Activated CD8-positive, alpha-beta memory T cell treated with anti-CD3 and anti-CD28 coated beads for 24 hours (primary cell): ENCODE data around the gene PPP1R26.
A peak's percentile ranks its signal among the peaks of the same experiment; 100 is the strongest.
"Not testable (repeated sequence)": the region's sequence is repeated elsewhere in the genome, so short reads cannot be mapped to it uniquely, and the experiment has no call there.

Experiments used
- DNase-seq: peaks from one replicate; pipeline ENCODE4 v3.0.0-alpha.2; 2020

The PPP1R26 gene, protein sequence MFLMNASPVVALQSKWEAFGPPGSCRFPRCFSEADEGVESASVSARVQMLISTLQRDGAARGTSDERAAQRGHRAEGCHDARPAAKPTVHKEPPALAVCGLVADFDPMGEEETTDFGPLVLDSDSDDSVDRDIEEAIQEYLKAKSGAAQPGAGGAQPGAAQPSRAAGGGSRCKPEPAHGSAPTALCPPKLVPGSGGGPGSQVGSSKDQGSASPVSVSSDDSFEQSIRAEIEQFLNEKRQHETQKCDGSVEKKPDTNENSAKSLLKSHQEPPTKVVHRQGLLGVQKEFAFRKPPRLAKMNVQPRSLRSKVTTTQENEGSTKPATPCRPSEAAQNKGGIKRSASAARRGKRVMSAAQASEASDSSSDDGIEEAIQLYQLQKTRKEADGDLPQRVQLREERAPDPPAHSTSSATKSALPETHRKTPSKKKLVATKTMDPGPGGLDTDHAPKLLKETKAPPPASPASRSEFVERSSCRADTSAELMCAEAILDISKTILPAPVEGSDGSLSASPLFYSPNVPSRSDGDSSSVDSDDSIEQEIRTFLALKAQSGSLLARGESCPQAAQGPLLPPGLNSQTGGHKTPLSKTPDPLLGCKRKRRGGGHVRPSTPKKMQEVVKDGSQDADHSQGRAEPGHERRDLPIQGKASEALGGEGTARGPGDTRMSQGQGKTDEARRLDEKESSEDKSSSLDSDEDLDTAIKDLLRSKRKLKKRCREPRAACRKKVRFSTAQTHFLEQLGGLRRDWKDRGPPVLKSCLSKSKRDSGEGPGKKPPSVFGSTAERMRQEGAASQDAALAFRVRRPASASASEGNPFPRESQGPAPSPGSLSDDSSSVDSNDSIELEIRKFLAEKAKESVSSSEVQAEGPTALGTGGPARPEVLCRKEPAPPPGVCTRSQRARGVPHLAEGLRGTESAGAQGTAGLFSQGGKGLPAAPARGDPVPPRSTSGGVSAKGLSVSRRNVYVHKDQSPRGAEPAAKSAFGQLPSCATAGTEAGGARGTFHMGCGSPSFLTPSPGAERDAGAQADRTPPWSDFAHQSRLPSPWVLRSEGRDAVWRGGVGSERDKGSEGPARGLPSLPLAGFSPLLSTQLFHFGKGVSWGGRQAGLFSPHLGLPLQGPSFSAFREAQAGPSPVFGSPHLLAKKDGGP (N-terminal part only)

DNA sequence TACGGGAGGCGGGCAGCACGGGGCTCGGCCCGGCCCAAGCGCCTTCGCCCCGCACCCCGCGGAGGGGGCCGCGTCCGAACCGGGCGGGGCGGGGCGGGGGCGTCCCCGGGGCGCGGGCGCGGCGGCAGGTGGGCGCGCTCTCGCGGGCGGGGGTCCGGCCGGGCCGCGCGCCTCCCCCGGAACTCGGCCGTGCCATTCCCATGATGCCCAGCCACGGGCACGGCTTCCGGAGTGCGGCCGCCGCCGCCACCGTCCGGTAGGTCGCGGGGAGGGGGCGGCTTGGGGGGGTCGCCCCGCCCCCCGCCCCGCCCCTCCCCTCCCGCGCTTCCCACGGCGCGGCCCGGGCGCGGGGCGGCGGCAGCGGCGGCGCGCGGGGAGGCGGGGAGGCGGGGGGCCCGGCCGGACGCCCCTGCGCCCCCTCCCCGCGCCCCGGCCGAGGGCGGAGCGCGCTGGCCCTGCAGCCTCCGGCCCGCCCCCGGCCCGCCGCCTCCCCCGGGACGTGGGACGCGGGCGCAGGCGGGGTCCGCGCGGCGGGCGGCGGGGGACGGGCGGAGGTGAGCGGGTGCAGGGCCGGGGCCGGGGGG lies at the start of gene PPP1R26:
TSS of gene PPP1R26 (plus strand) at position 314 of the 584 bp plus-strand sequence. CDS start 4,729 bp downstream, outside the sequence.
- DNase-seq = no peak

DNA sequence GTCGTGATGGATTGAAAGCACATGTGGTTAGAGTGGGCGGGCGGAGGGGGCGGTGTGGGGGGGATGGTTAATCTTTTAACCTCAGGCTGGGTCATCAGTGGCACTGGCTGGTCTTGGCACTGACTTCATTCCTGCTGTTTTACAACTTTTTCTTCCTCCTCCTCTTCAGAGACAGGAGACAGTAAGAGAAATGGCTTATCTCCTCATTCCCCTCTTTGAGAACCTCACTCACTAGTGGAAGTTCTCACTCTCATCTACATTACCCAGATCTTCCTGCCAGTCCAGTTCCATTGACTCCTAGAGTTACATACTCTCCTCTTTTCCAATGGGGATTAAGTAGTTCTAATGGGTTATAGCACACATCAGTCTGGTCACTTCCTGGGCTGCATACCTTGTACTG lies 42.3 kb upstream of the PPP1R26 start:
- no peak for DNase-seq

DNA sequence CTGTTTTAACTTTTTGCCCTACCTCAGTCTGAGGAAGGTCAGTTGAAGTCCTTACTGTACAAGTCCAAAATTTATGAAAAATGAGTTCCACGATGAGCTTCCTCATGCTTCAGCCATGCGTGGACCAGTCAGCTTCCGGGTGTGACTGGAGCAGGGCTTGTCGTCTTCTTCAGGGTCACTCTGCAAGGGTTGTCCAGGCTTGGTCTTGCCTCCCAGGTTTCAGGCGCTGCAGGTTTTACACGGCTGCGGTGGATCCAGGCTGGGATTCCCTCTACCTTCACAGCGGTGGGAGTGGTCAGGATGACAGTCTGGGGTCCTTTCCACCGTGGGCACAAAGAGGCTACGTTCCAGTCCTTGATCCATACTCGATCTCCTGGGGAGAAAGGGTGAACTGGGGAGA lies 41.9 kb upstream of the PPP1R26 start:
- DNase-seq = not testable (repeated sequence)

DNA sequence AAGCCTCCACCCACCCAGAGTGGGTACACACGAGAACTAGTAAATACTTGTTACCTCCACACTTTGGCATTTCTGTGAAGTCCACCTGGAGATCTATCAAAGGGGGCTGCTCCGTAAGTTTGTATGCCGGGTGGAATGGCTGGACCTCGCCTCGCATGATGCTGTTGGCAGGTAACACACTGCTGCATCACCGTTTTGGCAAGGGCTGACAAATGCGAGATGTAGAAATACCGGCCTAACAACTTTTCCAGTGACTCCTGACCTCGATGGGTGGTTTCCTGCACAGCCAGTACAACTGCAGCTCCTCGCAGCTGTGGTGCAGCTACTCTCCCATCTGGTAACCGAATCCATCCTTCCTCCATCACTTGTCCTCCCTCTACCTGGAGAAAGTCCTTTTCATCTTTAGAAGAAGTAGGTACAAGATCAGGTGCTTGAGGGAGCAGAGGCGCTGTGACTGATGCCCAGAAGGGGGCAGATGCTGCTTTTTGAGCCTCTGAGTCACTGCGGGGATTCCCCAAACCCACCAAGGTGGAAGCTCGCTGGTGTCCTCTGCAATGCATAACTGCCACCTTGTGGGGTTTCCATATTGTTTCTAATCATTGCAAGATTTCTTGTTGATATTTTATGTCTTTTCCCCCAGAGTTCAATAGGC lies 40.9 kb upstream of the PPP1R26 start:
- peak; percentile 61 for DNase-seq

DNA sequence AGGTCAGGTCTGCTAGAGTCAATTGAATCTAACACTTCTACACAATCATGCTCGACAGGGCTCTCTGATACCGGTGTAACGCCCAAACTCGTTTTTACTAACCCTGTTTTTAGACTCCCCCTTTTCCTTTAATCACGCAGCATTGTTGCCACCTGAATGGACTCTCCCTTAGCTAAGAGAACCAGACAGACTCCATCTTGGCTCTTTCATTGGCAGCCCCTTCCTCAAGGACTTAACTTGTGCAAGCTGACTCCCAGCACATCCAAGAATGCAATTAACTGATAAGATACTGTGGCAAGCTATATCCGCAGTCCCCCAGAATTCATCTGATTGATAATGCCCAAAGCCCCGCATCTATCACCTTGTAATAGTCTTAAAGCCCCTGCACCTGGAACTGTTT lies 40.1 kb upstream of the PPP1R26 start:
- DNase-seq = not testable (repeated sequence)

DNA sequence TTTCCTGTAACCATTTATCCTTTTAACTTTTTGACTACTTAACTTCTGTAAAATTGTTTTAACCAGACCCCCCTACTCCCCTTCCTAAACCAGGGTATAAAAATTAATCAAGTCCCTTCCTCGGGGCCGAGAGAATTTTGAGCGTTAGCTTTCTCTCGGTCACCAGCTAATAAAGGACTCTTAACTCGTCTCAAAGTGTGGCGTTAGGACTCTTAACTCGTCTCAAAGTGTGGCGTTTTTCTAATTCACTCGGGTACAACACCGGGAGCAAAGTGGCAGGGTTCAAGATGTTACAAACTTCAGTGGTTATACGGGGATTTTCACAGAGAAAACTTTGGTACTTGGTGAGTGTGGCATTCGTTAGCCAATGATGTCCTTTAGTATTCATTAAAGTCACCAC lies 39.7 kb upstream of the PPP1R26 start:
- DNase-seq = no peak

DNA sequence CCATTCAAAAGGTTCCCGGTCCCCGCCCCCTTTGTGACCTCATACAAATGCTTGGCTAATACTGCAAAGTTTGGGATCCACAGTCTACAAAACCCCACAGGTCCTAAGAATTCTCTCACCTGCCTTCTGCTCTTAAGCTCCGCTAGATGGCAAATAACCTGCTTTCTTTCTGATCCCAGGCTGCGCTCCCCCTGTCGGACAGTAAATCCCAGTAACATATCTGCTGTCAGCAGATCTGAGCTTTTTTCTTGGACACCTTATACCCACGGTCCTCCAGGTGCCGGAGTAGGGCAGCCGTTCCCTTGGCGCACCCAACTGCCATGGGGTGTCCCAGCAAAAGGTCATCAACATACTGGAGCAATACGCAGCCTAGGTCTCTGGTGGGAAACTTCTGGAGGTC lies 39.0 kb upstream of the PPP1R26 start:
- no peak for DNase-seq

DNA sequence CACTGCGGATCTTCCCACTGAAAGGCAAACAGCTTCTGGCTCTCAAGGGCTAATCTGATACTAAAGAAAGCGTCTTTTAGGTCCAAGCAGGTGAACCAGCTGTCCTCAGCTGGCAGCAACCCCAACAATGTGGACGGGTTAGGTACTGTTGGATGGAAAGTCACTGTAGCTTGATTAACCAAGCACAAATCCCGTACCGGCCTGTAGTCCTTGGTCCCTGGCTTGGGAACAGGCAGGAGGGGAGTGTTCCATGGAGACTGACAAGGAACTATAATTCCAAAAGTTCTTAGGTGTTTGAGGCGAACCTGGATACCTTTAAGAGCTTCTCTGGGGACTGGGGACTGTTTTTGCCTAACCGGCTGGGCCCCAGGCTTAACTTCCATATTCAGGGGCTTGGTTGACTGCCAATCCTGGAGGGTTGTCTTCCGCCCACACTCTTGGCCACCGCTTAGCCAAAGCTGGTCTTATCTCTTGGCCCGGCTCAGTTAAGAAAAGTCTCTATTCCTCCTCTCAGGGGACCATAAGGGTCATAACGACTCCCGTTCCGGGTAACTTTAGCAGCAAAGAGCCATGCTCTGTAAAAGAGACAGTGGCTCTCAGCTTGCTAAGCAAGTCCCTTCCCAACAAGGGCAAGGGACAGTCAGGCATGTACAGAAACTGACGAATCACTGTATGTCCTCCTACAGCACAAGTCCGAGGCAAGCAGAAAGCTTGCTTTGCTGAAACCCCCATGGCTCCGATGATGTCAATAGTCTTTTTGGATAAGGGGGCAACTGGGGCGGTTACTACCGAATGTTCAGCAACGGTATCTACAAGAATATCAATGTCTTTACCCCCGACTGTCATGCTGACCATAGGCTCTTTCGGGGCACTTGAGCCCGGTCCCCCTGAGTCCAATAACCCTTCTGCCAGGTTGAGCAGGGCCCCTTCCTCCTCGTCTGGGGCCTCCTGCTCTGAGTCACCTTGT lies 38.2 kb upstream of the PPP1R26 start:
- DNase-seq = not testable (repeated sequence)

DNA sequence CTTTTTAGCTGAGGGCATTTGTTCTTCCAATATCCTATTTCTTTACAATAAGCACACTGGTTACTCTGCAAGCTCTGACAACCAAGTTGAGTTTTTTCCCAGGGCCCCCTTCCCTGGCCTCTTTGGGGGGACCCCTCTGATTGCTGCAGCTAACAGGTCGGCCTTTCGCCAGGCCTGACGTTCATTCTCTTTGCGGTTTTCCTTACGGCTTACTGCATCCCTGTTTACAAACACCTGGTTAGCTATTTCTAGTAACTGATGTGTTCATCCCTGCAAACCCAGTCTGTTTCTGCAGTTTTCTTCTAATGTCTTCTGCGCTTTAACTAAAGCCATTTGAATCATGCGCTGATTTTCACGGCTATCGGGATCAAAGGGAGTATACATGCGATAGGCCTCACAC lies 37.5 kb upstream of the PPP1R26 start:
- no peak for DNase-seq

DNA sequence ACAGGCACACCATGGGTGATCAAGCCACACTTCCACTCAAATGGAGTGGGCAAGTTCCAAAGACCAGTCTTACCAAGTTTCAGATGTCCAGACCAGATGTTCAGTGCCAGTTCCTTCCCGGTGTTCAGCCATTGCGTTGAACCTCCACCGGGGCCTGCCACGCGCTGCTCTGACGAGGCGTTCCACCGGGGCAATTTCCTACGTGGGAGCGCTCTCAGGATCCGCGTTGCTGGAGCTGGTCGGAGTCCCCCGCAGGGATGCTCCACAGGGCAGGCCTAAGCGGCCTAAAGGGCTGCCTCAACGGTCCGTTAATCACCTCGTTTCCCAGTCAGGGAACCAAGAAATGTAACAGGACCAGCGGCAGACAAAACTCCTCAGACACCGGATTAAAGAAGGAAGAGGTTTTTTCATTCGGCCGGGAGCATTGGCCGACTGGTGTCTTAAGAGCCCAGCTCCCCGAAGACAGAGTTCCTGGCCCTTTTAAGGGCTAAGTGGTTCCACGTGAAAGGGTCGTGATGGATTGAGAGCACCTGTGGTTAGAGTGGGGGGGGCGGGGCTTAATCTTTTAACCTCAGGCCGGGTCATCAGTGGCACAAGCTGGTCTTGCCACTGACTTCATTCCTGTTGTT lies 35.7 kb upstream of the PPP1R26 start:
- DNase-seq = no peak

DNA sequence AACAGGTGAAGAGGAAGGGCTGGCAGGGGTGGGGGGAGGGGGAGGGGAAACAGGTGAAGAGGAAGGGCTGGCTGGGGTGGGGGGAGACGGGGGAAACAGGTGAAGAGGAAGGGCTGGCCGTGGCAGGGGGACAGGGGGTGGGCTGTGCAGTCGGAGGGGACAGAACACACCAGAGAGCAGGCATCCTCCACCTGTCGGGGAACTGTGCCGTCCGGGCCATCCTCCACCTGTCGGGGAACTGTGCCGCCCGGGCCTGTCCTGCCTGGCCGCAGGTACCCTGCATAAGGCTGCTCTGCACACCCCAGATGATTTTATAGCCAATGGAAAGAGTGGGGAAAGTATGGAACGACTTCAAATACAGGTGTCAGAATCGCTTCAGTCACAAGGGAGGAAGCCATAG lies 32.5 kb upstream of the PPP1R26 start:
- DNase-seq = no peak

DNA sequence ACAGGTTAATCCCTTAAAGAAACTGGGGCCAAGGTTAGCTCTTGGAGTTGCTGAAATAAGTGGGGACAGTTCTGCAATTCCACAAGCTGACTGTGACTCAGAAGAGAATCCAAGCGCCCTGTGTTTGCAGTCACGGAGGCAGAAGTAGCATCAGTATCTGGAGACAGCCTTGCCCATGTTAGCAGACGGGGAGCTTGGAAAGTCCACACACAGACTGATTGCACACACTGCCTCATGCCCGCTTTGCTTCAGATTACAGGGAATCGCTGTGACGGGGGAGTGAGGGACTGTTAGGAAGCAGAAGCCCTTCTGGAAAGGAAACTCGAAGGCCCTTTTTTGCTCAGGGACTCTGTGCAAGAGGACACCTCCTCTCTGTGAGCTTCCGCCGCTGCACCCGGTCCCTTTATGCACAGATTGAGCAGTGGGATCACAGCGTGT lies 30.9 kb upstream of the PPP1R26 start:
- DNase-seq = no peak

DNA sequence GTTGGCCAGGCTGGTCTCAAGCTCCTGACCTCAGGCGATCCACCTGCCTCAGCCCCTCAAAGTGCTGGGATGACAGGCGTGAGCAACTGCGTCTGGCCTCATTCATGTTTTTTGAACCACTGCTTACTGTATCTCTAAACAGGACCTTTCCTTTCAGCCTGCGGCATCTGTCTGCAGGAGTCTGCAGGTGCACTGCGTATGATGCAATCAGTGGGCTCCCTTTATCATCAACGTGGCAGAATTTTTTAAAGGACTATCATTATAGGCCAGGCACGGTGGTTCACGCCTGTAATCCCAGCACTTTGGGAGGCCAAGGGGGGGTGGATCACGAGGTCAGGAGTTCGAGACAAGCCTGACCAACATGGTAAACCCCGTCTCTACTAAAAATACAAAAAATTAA lies 30.1 kb upstream of the PPP1R26 start:
- DNase-seq = not testable (repeated sequence)

DNA sequence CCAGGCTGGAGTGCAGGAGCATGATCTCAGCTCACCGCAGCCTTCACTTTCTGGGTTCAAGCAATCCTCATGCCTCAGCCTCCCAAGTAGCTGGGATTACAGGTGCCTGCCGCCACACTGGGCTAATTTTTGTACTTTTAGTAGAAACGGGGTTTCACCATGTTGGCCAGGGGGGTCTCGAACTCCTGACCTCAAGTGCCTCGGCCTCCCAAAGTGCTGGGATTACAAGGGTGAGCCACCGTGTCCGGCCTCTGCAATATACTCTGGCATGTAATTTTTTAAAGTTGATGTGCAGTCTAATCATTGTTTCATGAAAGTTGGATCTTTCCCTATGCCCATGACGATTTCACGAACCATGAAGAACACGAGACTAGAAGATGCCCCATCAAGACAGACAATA lies 28.6 kb upstream of the PPP1R26 start:
- DNase-seq = no peak

DNA sequence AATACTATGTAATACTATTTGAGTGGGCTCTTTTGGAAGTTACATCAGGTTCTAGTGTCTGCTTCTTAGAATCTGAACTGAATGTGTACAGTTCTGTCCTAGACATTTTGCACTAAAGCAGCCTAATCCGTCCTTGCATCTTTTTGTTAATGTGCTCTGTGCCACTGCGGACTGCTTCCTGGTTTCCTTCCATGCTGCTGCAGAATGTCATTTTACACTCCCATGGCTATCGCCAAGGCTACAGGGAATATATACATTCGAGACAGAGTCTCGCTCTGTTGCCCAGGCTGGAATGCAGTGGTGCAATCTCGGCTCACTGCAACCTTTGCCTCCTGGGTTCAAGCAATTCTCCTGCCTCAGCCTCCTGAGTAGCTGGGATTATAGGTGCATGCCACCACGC lies 27.7 kb upstream of the PPP1R26 start:
- not testable (repeated sequence) for DNase-seq

DNA sequence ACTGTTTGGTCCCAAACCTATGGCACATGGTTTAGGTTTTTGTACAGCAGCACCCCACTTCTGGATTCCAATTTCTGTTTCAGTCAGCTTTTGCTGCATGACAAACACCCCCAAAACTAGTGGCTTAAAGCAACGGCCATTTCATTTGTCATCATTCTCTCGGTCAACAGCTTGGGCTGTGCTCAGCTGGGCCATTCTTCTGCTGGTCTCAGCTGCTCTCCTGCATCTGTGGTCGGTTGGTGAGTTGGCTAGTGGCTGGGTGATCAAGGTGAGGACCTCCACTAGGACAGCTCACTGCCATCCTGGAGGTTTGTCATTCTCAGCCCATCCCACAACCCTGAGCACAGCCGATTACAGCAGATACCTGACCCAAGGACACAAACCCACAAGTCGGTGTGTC lies 24.8 kb upstream of the PPP1R26 start:
- no peak for DNase-seq

DNA sequence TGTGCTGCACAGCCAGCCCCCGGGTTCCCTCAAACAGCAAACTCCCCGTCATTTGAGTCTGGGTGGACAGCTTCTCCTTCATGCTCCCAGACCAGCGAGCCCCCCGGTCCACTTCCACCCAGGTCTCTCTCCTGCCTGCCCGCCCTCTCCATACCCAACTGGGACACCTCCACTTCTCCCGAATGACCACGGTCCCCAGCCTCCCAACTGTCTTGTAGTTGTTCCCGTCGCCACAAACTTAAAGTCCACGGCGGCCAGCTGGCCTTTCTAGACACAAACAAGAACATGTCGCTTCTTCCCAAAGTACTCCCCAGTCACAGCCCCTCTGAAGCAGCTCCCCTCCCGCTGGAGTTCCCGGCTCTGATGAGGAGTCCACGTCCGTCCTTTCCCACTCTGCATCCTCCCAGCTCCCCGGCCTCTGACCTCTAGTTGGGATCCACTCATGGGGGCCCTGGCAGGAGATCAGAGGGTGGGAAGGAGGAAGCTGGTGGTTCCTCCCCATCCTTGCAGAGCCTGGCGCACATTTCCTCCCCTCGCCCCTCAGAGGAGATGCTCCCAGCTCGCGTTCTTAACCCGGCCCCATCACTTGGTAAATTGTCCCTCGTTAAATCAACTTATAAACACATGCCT lies 24.1 kb upstream of the PPP1R26 start:
- no peak for DNase-seq

DNA sequence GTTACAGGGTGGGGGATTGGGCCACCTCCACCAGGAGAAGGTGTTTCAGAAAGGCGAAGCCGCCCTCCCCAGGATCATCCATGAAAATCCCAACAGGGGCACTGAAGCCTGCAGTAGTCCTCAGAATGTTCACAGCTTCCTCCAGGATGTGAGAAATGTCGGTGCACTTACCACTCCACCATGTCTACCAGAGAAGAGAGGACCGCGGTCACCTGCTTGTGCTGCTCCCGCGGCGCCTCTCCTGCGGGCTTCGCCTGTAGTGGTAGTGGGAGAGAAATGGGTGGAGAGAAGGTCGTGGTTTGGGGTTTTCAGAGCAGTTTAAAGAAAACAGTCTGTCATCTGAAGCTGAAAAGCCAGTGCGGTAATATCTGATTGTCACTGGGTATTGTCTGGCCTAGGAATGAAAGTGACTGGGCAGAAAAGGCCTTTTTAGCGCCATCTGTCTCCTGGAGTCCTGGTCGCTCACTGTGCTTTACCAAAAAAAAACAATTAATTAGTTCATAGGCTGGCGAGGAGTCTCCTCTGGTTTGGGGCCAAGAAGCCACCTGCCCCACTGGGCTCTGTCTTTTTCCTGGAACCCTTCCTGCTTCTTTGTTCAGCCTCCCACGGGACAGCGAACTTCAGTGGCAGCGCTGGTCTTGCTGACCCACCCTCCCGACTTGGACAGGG lies 23.0 kb upstream of the PPP1R26 start:
- DNase-seq = no peak

DNA sequence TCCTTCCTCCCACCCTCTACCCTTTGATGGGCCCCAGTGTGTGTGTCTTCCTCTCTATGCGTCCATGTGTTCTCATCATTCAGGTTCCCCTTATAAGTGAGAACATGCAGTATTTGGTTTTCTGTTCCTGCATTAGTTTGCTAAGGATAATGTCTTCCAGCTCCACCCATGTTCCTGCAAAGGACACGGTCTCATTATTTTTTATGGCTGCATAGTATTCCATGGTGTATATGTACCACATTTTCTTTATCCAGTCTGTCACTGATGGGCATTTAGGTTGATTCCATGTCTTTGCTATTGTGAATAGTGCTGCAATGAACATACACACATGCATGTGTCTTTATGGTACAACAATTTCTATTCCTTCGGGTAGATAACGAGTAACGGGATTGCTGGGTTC lies 21.1 kb upstream of the PPP1R26 start:
- DNase-seq = not testable (repeated sequence)

DNA sequence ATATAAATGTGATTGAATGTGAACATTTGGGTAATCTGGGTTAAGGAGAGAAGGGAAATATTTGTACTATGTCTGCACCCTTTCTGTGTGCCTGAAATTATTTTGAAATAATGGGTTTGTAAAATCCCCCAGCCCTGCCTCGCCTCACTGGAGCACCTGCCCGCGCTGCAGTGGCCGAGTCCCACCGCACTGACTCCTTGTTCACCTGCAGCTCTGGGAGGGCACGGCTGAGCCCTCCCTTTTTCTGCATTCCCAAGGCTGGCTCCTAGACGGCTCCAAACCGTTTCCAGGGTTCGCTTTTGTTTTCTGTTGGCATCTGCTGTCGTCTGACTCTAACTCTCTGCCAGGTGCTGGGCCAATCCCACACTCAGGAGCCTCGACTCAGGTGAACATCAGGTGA lies 17.6 kb upstream of the PPP1R26 start:
- DNase-seq = no peak
